HepG2 (cell line): Measurements from ENCODE around the gene STX1B. TPM values are rescaled to one million over a fixed set of nuclear protein-coding genes. Genes with fewer than 3 reads are reported as not detected.
A peak's percentile ranks its signal among the peaks of the same experiment; 100 is the strongest.

ENCODE experiments used
- CENPBD1 ChIP-seq: sonication (generic); formaldehyde crosslinking; IDR thresholded peaks from 2 replicates; pipeline ENCODE4 v1.8.0; 2022; ENCODE audit warnings: missing genetic modification reagents, low read depth, mild to moderate bottlenecking, borderline replicate concordance
- HDAC1 ChIP-seq: sonication (generic); formaldehyde crosslinking; IDR thresholded peaks from 2 replicates; pipeline ENCODE4 v1.5.1; 2020; ENCODE audit warnings: mild to moderate bottlenecking, missing genetic modification reagents
- NR2F1 ChIP-seq, 2 experiments: fragments of 450-650 bp in 1 of 2; formaldehyde crosslinking in 1 of 2; IDR thresholded peaks; 2 replicates each; pipeline versions ENCODE4 v1.5.0 to v1.6.1; 2016 to 2020; ENCODE audit warnings: mild to moderate bottlenecking in 1 of 2, missing compliant biosample characterization in 1 of 2, missing genetic modification reagents in 1 of 2, moderate library complexity in 1 of 2
- NR3C1 ChIP-seq: sonication (generic); formaldehyde crosslinking; IDR thresholded peaks from 2 replicates; pipeline ENCODE4 v1.4.0; 2020; ENCODE audit warnings: missing genetic modification reagents
- NRL ChIP-seq: sonication (generic); formaldehyde crosslinking; IDR thresholded peaks from 2 replicates; pipeline ENCODE4 v1.5.0; 2020; ENCODE audit warnings: missing genetic modification reagents, mild to moderate bottlenecking, moderate library complexity, borderline replicate concordance
- ZFY ChIP-seq: sonication (generic); formaldehyde crosslinking; IDR thresholded peaks from 2 replicates; pipeline ENCODE4 v1.4.0; 2020; ENCODE audit warnings: missing genetic modification reagents
- ZNF10 ChIP-seq: sonication (generic); formaldehyde crosslinking; IDR thresholded peaks from 2 replicates; pipeline ENCODE4 v1.4.0; 2020; ENCODE audit warnings: mild to moderate bottlenecking, low read depth, missing genetic modification reagents, borderline replicate concordance
- ZNF101 ChIP-seq: sonication (generic); formaldehyde crosslinking; IDR thresholded peaks from 2 replicates; pipeline ENCODE4 v1.4.0; 2020; ENCODE audit warnings: mild to moderate bottlenecking, low read depth, missing genetic modification reagents, borderline replicate concordance
- ZNF34 ChIP-seq: sonication (generic); formaldehyde crosslinking; IDR thresholded peaks from 2 replicates; pipeline ENCODE4 v1.4.0; 2020; ENCODE audit warnings: mild to moderate bottlenecking, missing genetic modification reagents, borderline replicate concordance
- ZNF407 ChIP-seq: sonication (generic); formaldehyde crosslinking; IDR thresholded peaks from one replicate; pipeline ENCODE4 v1.5.1; 2020; ENCODE audit warnings: mild to moderate bottlenecking, missing genetic modification reagents; ENCODE audit errors: not compliant biosample characterization
- polyA plus RNA-seq, 8 experiments: library from polyadenylated mRNA; depleted of rRNA in 3 of 8; stranded (reverse) in 7 of 8; unstranded in 1 of 8; fragments of >200 nt; fragmentation: Illumina TruSeq in 4 of 8; extraction: Trizol in 4 of 8; gene quantifications; 2 replicates each; pipeline versions ENCODE4 v1.2.1 to v1.2.3, GENCODE V29; 2011 to 2016; ENCODE audit warnings: low read depth in 4 of 8, missing spikeins in 1 of 8, mixed read lengths in 1 of 8; ENCODE audit not compliant: insufficient read depth in 1 of 8
- total RNA-seq, 5 experiments: library from RNA; depleted of rRNA; stranded (reverse); fragments of >200 nt; fragmentation: Illumina TruSeq; extraction: Trizol; gene quantifications; 2 replicates each; pipeline ENCODE4 v1.2.3, GENCODE V29; 2016; ENCODE audit warnings: low read depth in 1 of 5
- TF ChIP-seq, protein P1 (sequence below): sonication (generic); formaldehyde crosslinking; IDR thresholded peaks from 2 replicates; pipeline ENCODE4 v1.5.0; 2020; ENCODE audit warnings: mild to moderate bottlenecking, missing genetic modification reagents

The STX1B gene
- total and polyA plus RNA-seq, 2 of the 13 experiments (the other 11 are each of a cell fraction or from before 2014, with no cell fraction given), result 2.1 to 3.0 TPM

- TF ChIP-seq ZNF407 (CRISPR knock-in tag), result no peak
- no peak for TF ChIP-seq NR2F1 (CRISPR knock-in tag; IDR thresholded peaks at IDR 0.05)
- peak; percentile 38; the same call in 1 of the 2 replicates for TF ChIP-seq ZFY (CRISPR knock-in tag)
- TF ChIP-seq HDAC1 (CRISPR knock-in tag), result no peak
- no peak for TF ChIP-seq ZNF10 (CRISPR knock-in tag)
- no peak for TF ChIP-seq ZNF101 (CRISPR knock-in tag)
- no peak for TF ChIP-seq CENPBD1 (CRISPR knock-in tag)
- TF ChIP-seq, protein P1, sequence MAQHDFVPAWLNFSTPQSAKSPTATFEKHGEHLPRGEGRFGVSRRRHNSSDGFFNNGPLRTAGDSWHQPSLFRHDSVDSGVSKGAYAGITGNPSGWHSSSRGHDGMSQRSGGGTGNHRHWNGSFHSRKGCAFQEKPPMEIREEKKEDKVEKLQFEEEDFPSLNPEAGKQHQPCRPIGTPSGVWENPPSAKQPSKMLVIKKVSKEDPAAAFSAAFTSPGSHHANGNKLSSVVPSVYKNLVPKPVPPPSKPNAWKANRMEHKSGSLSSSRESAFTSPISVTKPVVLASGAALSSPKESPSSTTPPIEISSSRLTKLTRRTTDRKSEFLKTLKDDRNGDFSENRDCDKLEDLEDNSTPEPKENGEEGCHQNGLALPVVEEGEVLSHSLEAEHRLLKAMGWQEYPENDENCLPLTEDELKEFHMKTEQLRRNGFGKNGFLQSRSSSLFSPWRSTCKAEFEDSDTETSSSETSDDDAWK (CRISPR knock-in tag), result no peak
- no peak for TF ChIP-seq ZNF34 (CRISPR knock-in tag)
- TF ChIP-seq NRL, result 0 out of 2 replicates have a peak, but pooled peaks have one; percentile 14
- no peak for TF ChIP-seq NR3C1 (CRISPR knock-in tag)
Observed at GRCh38 chr16:31002862-31003341, 7.5 kb downstream of the STX1B start (continued).
